DOHH2 (cell line): ENCODE results near the gene BNC2.

Experiments
- H3F3A ChIP-seq: fragments of 200-600 bp; sonication (generic), shearing (Covaris generic); 2 replicates; pipeline ENCODE4 v1.6.0; 2016; ENCODE audit warnings: antibody characterized with exemption, mild to moderate bottlenecking; ENCODE audit not compliant: control insufficient read depth, insufficient read depth
- H3K27ac ChIP-seq: fragments of 200-600 bp; sonication (generic); 2 replicates; pipeline ENCODE4 v1.5.1; 2014; ENCODE audit warnings: low read depth, mild to moderate bottlenecking, low read length, moderate library complexity
- H3K27me3 ChIP-seq: fragments of 200-600 bp; sonication (generic); 2 replicates; pipeline ENCODE4 v1.6.1; 2014; ENCODE audit warnings: mild to moderate bottlenecking, low read length, mixed read lengths; ENCODE audit not compliant: control insufficient read depth
- H3K36me3 ChIP-seq: fragments of 200-600 bp; sonication (generic); 2 replicates; pipeline ENCODE4 v1.6.1; 2014; ENCODE audit warnings: mild to moderate bottlenecking, low read length, moderate library complexity, mixed read lengths; ENCODE audit not compliant: control insufficient read depth
- H3K4me1 ChIP-seq: fragments of 200-600 bp; sonication (generic); 2 replicates; pipeline ENCODE4 v1.6.1; 2014; ENCODE audit warnings: mild to moderate bottlenecking, low read length, mixed read lengths; ENCODE audit not compliant: control insufficient read depth
- H3K4me2 ChIP-seq: fragments of 200-600 bp; sonication (generic); 2 replicates; pipeline ENCODE4 v1.6.0; 2014; ENCODE audit warnings: mild to moderate bottlenecking, low read length, moderate library complexity
- H3K4me3 ChIP-seq: fragments of 200-600 bp; sonication (generic); 2 replicates; pipeline ENCODE4 v1.5.1; 2014; ENCODE audit warnings: mild to moderate bottlenecking, low read length, mixed read lengths
- H3K79me2 ChIP-seq: fragments of 200-600 bp; sonication (generic); 2 replicates; pipeline ENCODE4 v1.6.1; 2014; ENCODE audit warnings: mild to moderate bottlenecking, low read length, mixed read lengths; ENCODE audit not compliant: control insufficient read depth
- H3K9me2 ChIP-seq: fragments of 200-600 bp; sonication (generic); replicated peaks from 2 replicates; pipeline ENCODE4 v1.6.1; 2014; ENCODE audit warnings: mild to moderate bottlenecking, low read length, mixed read lengths; ENCODE audit not compliant: control insufficient read depth
- H3K9me3 ChIP-seq: fragments of 200-600 bp; sonication (generic); 2 replicates; pipeline ENCODE4 v1.6.1; 2014; ENCODE audit warnings: antibody characterized with exemption, low read length, mixed read lengths; ENCODE audit not compliant: control insufficient read depth, insufficient read depth
- H4K20me1 ChIP-seq: fragments of 200-600 bp; sonication (generic); 2 replicates; pipeline ENCODE4 v1.6.0; 2014; ENCODE audit warnings: low read depth, mild to moderate bottlenecking, antibody characterized with exemption, low read length, moderate library complexity; ENCODE audit not compliant: control insufficient read depth, insufficient read depth
- EZH2phosphoT487 ChIP-seq: fragments of 200-600 bp; sonication (generic); IDR thresholded peaks from 2 replicates; pipeline ENCODE4 v1.6.1; 2017; ENCODE audit warnings: borderline replicate concordance, mild to moderate bottlenecking, antibody characterized with exemption, low read length, moderate library complexity, mixed read lengths
- TF ChIP-seq, protein P1 (sequence below): fragments of 200-600 bp; sonication (generic); IDR thresholded peaks from one replicate; pipeline ENCODE4 v1.5.1; 2014; ENCODE audit warnings: antibody characterized with exemption, mild to moderate bottlenecking, low read depth, low read length; ENCODE audit not compliant: poor library complexity, severe bottlenecking

Gene BNC2

DNA sequence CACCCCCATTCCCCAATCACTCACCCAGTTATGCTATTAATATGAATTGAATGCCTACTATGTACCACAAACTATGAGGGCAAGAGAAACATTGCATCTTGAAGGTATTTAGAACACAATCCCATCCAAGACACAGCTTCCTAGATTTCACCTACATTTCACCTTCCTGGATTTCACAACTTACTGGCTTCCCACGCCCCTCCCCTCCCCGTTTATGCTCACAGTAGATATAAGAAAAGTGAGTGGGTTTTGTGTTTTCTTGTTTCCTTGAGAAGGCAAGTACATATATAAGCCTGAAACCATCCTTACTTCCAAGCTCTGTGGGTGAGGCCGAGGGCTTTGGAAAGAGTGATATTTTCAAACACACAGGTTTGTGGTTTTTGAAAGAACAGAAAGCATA is 465.0 kb downstream of the BNC2 start:
- Histone ChIP-seq H4K20me1 (no peaks in the 10 kb centered on the region), H3K4me2 (no peak overlapping the region), H3K9me3 (no peaks in the 10 kb centered on the region), H3F3A (no peaks in the 10 kb centered on the region), H3K27ac (no peak overlapping the region), H3K79me2 (no peaks in the 10 kb centered on the region), H3K36me3 (no peaks in the 10 kb centered on the region), H3K9me2 (no peaks in the 10 kb centered on the region), H3K4me1 (no peaks in the 10 kb centered on the region), H3K4me3 (no peak overlapping the region), H3K27me3 (no peaks in the 10 kb centered on the region)
- TF ChIP-seq, protein P1, sequence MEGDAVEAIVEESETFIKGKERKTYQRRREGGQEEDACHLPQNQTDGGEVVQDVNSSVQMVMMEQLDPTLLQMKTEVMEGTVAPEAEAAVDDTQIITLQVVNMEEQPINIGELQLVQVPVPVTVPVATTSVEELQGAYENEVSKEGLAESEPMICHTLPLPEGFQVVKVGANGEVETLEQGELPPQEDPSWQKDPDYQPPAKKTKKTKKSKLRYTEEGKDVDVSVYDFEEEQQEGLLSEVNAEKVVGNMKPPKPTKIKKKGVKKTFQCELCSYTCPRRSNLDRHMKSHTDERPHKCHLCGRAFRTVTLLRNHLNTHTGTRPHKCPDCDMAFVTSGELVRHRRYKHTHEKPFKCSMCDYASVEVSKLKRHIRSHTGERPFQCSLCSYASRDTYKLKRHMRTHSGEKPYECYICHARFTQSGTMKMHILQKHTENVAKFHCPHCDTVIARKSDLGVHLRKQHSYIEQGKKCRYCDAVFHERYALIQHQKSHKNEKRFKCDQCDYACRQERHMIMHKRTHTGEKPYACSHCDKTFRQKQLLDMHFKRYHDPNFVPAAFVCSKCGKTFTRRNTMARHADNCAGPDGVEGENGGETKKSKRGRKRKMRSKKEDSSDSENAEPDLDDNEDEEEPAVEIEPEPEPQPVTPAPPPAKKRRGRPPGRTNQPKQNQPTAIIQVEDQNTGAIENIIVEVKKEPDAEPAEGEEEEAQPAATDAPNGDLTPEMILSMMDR: no peak
- no peak for TF ChIP-seq EZH2phosphoT487

DNA sequence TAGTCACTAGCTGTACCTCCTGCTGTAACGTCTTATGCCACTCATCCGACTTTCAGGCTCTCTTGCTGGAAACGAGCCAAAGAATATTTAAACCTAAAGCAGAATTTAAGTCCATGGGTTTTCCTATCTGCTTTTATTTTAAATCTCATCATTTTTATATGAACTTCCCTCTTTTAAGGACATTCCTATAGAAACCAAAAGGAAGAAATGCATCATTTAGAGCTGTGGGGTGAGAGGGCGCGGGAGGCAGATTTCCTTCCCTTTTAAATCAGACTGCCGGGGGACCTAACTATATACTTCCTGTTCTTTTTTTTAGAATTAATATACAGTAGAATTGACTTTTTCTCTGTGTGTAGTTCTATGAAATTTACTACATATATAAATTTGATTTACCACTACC is 468.8 kb downstream of the BNC2 start:
- no peaks in the 10 kb centered on the region for H4K20me1 ChIP-seq
- no peaks in the 10 kb centered on the region for H3K4me1 ChIP-seq
- no peak overlapping the region for H3K27ac ChIP-seq
- no peaks in the 10 kb centered on the region for H3K9me3 ChIP-seq
- H3K27me3 ChIP-seq: no peaks in the 10 kb centered on the region
- H3K4me3 ChIP-seq: no peak overlapping the region
- H3K9me2 ChIP-seq: no peaks in the 10 kb centered on the region
- no peak overlapping the region for H3K4me2 ChIP-seq
- H3K36me3 ChIP-seq: no peaks in the 10 kb centered on the region
- TF ChIP-seq, protein P1: no peak
- no peak for TF ChIP-seq EZH2phosphoT487
- no peaks in the 10 kb centered on the region for H3K79me2 ChIP-seq
- H3F3A ChIP-seq: no peaks in the 10 kb centered on the region

GRCh38 chr9:16398691-16399090 is 471.8 kb downstream of the BNC2 start:
- no peaks in the 10 kb centered on the region for H3K27me3 ChIP-seq
- H3F3A ChIP-seq: no peaks in the 10 kb centered on the region
- no peaks in the 10 kb centered on the region for H3K9me3 ChIP-seq
- H3K4me3 ChIP-seq: no peak overlapping the region
- H3K9me2 ChIP-seq: no peaks in the 10 kb centered on the region
- H4K20me1 ChIP-seq: no peaks in the 10 kb centered on the region
- no peaks in the 10 kb centered on the region for H3K79me2 ChIP-seq
- H3K36me3 ChIP-seq: no peaks in the 10 kb centered on the region
- no peak overlapping the region for H3K27ac ChIP-seq
- TF ChIP-seq EZH2phosphoT487: no peak
- TF ChIP-seq, protein P1: no peak
- no peaks in the 10 kb centered on the region for H3K4me1 ChIP-seq
- H3K4me2 ChIP-seq: no peak overlapping the region

GRCh38 chr9:16396389-16396788 is 474.1 kb downstream of the BNC2 start:
- Histone ChIP-seq H3K27me3 (no peaks in the 10 kb centered on the region), H3F3A (no peaks in the 10 kb centered on the region), H3K9me2 (no peaks in the 10 kb centered on the region), H4K20me1 (no peaks in the 10 kb centered on the region), H3K36me3 (no peaks in the 10 kb centered on the region), H3K27ac (no peak overlapping the region), H3K4me2 (no peak overlapping the region), H3K4me3 (no peak overlapping the region), H3K4me1 (no peaks in the 10 kb centered on the region), H3K79me2 (no peaks in the 10 kb centered on the region), H3K9me3 (no peaks in the 10 kb centered on the region; the same call in 1 of the 2 replicates)
- no peak for TF ChIP-seq EZH2phosphoT487
- TF ChIP-seq, protein P1: no peak
